OCI-LY3 (cell line): ENCODE results near the gene ZYX.

ENCODE experiments used
- EZH2phosphoT487 ChIP-seq: fragments of 200-600 bp; shearing (Covaris generic); IDR thresholded peaks from 2 replicates; pipeline ENCODE4 v1.6.1; 2018; ENCODE audit warnings: antibody characterized with exemption, mixed run types, low read depth
- TF ChIP-seq, protein P1 (sequence below): fragments of 200-600, 300-600 bp; sonication (generic); IDR thresholded peaks from 2 replicates; pipeline ENCODE4 v1.5.1; 2014; ENCODE audit warnings: antibody characterized with exemption, low read length, low read depth

DNA sequence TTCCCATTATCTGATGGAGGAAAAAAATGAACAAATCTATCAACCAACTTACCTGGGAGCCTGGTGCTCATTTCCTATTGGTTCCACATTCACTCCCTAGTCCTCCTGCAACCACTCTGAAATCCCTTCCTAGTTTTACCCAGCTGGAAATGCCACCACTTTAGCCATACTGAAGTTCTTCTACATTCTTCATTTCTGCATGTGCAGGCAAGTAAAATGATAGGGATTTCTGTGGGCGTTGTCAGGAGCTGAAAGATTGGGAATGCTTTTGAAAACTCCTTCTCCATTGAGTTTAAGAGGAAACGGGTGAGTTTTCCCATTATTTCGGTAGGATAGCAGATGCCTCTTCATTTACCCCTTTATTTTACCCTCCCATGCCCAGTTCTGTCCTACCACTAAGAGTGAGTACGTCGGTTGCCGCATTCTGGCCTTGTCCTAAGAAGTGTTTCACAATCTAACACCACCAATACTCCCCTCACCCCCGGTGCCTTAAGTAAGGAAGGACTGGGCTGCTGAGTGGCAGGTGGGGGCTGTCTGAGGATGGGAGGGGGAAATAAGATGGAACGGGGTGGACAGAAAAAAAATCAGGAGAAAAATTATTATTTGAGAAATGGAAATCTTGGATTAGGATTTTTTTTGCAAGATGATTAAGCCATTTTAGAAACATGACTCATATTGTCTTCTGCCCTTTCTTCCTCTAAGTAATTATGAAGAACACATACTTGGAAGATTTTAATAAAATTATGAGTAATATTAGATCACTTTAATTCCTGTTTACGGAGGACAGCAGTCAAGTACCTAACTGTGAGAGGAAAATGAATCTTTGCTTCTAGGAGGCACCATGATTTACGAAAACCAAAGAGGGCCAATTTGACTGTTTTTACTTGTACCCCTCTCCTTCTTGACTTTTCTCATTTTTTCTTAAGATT lies 48.9 kb downstream of the ZYX start:
- TF ChIP-seq, protein P1, sequence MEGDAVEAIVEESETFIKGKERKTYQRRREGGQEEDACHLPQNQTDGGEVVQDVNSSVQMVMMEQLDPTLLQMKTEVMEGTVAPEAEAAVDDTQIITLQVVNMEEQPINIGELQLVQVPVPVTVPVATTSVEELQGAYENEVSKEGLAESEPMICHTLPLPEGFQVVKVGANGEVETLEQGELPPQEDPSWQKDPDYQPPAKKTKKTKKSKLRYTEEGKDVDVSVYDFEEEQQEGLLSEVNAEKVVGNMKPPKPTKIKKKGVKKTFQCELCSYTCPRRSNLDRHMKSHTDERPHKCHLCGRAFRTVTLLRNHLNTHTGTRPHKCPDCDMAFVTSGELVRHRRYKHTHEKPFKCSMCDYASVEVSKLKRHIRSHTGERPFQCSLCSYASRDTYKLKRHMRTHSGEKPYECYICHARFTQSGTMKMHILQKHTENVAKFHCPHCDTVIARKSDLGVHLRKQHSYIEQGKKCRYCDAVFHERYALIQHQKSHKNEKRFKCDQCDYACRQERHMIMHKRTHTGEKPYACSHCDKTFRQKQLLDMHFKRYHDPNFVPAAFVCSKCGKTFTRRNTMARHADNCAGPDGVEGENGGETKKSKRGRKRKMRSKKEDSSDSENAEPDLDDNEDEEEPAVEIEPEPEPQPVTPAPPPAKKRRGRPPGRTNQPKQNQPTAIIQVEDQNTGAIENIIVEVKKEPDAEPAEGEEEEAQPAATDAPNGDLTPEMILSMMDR = no peak
- TF ChIP-seq EZH2phosphoT487 = no peak
